Stomach (tissue), 4 donors: ENCODE measurements around the gene MYO5B.

Source experiments
- EP300 ChIP-seq: sonication (generic); formaldehyde crosslinking; IDR thresholded peaks from one replicate; pipeline ENCODE4 v1.6.1; 2017; ENCODE audit warnings: antibody characterized with exemption
- POLR2AphosphoS5 ChIP-seq, 3 donors: sonication (generic); formaldehyde crosslinking; IDR thresholded peaks; one replicate each; pipeline ENCODE4 v1.6.1; 2016; ENCODE audit warnings: antibody characterized with exemption in 3 of 3

GRCh38 chr18:49876536-49876935 is 318.4 kb downstream of the MYO5B start:
- TF ChIP-seq POLR2AphosphoS5 (IDR thresholded peaks at IDR 0.05) = no peak
- no peak for TF ChIP-seq EP300
